DMS53 (cell line): ENCODE results near the gene MX2.
"Not testable (repeated sequence)": the region's sequence is repeated elsewhere in the genome, so short reads cannot be mapped to it uniquely, and the experiment has no call there.

Experiments
- DNase-seq: peaks from one replicate; lab custom pipeline; 2025; lab: John Stamatoyannopoulos, UW

The MX2 gene

DNA sequence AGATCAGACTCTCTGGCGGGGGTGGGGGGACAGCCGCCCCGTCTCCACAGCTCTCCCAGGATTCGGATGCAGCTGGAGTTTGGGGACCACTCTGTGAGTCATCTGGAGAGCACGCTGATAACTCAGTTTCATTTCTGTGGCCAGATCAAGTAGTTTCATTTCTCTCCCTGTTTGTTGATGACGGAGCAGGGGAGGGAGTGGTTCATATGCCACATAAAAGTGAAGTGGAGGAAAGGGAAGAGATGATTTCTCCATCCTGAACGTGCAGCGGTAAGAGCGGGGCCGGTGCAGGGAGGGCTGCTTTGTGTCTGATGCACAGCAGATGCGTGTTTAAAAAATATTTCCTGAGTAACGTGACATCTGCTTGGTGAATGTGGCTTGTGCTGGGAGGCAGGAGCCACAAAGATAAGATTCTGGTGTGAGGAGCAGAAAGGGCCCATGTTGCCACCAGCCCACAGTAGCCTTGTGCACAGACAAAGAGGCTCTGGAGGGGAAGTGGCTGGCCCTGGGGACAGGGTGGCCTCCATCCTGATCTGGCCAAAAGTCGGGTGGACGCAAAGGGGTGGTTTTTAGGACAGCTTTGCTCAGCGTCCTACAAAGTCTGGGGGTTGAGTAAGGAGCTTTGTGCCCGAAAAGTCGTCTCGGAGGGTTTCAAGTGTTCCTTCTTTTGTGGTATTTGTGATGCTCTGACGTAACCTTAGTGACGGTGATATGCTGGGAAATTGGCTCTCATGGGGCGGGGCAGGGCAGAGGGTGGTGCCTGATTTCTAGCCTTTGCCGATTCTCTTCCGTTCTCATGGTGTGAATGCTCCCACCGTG, at the start of gene MX2:
TSS of gene MX2 (plus strand) at position 242 of the 819 bp plus-strand sequence. CDS start 14,880 bp downstream, outside the sequence.
- DNase-seq: peak; percentile 74

- not testable (repeated sequence) for DNase-seq
Measured at GRCh38 chr21:41313285-41314164, 48.3 kb upstream of the MX2 start.

GRCh38 chr21:41315726-41316125, 46.1 kb upstream of the MX2 start:
- DNase-seq: no peak

DNA sequence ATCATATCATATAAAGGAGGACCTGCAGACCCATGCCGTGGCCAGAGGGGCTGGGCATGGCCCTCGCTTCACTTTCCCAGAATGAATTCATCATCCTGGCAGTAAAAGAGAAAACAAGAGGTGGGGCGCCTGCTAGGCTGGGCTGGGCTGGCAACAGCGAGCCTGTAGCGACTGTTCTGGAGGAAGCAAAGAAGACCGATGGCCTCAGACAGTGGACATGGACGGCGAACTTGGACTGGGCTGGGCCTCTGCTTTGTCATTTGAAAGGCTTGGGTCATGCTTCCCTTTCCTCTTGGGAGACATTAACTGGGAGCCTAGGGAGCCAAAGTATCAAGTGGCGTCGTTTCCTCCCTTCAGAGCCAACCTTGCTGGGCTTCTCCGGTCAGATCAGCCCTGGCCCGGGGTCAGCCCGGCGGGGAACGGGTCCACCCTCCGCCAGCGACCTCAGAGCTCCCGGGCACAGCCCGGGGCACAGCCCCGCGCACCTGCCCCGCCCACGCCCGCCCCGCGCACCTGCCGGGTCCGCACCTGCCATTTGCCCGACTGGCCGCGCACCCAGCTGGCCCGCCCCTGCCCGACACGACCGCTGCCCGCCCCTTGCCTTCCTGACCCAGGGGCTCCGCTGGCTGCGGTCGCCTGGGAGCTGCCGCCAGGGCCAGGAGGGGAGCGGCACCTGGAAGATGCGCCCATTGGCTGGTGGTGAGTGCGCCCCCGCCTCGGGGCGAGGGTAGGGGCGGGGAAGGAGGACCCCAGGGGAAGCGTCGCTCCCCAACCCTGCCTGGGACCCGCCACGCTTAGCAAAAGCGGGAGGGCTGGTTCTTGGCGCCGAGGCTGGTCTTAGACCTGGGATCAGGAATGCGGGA, 45.4 kb upstream of the MX2 start, which contains the start of gene FAM3B:
TSS of gene FAM3B (plus strand) at position 602 of the 863 bp plus-strand sequence. CDS start at position 681, 79 bp downstream.
- DNase-seq: peak; percentile 85

- no peak for DNase-seq
Measured at GRCh38 chr21:41317063-41317392, 44.8 kb upstream of the MX2 start.

GRCh38 chr21:41317458-41317857, 44.4 kb upstream of the MX2 start:
- DNase-seq: peak; percentile 74

- DNase-seq: no peak
Measured at GRCh38 chr21:41318218-41318617, 43.6 kb upstream of the MX2 start.

GRCh38 chr21:41319273-41319672, 42.6 kb upstream of the MX2 start:
- no peak for DNase-seq

DNA sequence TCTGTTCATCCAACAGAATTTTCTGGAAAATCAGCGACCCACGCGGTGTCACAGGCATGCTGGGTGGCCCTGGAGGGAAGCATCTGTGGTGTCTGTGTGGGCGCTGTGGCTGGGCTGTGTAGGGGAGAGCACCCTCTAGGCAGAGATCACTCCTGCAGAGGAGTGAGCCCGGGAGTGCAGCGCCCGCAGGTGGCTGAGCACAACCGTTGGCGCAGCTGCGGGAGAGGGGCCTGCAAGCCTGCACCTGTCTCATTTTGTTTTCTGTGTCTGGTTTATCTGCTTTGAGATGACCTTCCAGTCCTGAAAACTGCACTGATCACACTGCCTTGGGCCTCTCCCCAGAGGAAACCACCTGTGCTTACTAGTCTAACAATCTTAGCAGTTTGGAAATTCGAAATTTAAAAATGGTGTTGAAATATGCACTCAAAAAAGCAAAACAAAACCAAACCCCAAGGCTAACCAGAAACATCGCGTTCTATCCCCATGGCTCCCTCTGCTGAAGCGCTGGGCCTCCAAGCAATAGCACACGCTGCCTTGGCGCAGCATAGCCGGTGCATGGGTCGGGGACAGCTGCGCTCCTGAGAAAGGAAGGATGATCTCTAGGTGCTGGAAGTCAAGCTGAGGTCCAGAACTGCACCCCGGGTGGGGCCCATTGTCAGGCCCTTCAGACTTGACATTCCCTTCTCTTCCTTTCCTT, 40.5 kb upstream of the MX2 start:
- no peak for DNase-seq

GRCh38 chr21:41321908-41322495, 39.8 kb upstream of the MX2 start:
- no peak for DNase-seq

DNA sequence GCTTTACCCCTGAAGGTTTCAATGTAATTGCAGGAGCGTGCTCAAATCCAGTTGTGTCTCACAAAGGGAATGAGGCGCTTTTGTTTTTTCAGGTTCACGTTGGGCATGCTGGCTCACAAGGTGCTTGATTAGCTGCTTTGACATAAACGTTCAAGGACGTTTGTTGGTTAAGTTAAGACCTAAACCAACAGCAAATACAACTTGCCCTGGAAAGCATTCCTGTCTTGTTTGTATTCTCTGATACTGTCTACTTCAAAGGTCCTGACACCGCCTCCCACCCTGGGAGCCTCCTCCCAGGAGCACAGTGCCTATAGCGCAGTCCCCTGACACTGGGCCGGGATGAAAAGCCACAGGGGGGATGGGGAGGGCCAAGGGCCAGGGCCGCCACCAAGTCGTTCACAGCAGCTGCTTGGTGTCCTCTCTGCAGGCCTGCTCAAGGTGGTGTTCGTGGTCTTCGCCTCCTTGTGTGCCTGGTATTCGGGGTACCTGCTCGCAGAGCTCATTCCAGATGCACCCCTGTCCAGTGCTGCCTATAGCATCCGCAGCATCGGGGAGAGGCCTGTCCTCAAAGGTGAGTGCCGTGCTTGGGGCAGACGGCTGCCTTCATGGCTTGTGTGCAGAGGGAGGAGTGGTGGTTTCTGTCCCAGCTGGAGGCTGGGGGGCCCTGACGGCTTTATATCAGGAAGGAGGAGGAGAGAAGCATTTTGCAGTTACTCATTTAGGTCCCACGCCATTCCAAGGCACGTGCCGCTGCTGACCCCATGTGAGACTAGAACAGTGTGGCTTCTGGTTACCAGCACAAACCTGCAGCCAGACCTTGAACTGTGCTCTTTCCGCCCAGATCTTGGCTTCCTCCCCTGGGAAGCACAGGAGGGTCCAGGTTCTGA, 39.1 kb upstream of the MX2 start:
- DNase-seq: no peak

- no peak for DNase-seq
Measured at GRCh38 chr21:41325138-41325912, 36.5 kb upstream of the MX2 start.

DNA sequence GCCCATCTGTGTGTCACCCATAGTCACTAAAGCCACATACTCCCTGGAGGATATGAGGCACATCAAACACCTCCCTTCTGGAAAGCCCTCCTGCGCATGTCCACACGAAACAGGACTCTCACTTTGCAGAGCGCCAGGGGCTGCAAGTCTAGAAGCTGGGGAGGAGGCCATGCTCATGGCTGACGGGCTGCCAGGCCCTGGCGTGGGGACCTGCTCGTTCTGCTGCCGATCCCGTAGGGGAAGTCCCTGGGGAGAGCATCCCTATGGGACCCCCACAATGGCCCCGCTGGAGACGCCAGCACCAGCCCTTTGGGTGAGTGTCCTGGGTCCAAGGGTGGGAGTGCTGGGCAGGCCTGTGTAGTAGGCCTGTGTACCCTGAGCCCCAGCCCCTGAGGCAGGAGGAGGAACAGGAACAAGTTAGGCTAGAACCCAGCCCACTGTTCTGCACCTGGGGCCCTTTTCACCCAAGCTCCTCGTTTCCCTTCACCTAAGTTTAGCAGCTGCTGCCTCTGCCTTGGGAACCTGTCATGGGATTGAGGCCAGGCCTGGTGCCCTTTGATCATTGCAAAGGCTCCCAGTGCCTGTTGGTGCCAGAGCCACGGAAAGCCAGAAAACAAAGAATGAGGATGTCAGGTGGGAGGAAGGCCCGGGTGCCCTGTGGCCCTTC, 35.3 kb upstream of the MX2 start:
- no peak for DNase-seq

GRCh38 chr21:41327753-41328152, 34.1 kb upstream of the MX2 start:
- DNase-seq: no peak

GRCh38 chr21:41328660-41329607, 32.9 kb upstream of the MX2 start:
- DNase-seq: no peak

DNA sequence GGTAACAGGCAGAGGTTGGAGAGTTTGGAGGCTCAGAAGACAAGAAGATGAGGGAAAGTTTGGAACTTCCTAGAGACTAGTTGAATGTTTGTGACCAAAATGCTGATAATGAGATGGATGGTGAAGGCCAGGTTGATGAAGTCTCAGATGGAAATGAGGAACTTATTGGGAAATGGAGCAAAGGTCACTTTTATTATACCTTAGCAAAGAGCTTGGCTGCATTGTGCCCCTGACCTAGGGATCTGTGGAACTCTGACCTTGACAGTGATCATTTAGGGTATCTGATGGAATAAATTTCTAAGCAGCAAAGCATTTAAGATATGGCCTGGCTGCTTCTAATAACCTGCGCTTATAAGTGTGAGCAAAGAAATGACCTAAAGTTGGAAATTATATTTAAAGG, 28.1 kb upstream of the MX2 start:
- no peak for DNase-seq

- no peak for DNase-seq
Measured at GRCh38 chr21:41337515-41337914, 24.3 kb upstream of the MX2 start.
